ENCODE results near the gene TRAP1. TPM values are rescaled to one million over a fixed set of nuclear protein-coding genes. Genes with fewer than 3 reads are reported as not detected.

Gene TRAP1
- total and polyA plus RNA-seq, 2 experiments from 2014 or later, result 143 to 228 TPM

DNA sequence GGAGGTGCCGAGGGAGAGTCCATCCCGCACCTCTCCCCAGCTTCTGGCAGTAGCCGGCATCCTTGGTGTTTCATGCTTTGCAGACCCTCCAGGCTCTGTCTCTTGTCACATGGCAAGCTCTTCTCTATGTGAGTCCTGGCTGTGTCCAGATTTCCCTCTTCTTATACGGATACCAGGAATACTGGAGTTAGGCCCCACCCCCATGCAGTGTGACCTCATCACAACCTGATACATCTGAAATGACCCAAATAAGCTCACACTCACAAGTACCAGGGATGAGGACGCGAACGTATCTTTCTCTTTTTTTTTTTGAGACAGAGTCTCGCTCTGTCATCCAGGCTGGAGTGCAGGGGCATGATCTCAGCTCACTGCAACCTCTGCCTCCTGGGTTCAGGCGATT is 23.3 kb downstream of the TRAP1 start (continued):
- TF ChIP-seq, protein P1, sequence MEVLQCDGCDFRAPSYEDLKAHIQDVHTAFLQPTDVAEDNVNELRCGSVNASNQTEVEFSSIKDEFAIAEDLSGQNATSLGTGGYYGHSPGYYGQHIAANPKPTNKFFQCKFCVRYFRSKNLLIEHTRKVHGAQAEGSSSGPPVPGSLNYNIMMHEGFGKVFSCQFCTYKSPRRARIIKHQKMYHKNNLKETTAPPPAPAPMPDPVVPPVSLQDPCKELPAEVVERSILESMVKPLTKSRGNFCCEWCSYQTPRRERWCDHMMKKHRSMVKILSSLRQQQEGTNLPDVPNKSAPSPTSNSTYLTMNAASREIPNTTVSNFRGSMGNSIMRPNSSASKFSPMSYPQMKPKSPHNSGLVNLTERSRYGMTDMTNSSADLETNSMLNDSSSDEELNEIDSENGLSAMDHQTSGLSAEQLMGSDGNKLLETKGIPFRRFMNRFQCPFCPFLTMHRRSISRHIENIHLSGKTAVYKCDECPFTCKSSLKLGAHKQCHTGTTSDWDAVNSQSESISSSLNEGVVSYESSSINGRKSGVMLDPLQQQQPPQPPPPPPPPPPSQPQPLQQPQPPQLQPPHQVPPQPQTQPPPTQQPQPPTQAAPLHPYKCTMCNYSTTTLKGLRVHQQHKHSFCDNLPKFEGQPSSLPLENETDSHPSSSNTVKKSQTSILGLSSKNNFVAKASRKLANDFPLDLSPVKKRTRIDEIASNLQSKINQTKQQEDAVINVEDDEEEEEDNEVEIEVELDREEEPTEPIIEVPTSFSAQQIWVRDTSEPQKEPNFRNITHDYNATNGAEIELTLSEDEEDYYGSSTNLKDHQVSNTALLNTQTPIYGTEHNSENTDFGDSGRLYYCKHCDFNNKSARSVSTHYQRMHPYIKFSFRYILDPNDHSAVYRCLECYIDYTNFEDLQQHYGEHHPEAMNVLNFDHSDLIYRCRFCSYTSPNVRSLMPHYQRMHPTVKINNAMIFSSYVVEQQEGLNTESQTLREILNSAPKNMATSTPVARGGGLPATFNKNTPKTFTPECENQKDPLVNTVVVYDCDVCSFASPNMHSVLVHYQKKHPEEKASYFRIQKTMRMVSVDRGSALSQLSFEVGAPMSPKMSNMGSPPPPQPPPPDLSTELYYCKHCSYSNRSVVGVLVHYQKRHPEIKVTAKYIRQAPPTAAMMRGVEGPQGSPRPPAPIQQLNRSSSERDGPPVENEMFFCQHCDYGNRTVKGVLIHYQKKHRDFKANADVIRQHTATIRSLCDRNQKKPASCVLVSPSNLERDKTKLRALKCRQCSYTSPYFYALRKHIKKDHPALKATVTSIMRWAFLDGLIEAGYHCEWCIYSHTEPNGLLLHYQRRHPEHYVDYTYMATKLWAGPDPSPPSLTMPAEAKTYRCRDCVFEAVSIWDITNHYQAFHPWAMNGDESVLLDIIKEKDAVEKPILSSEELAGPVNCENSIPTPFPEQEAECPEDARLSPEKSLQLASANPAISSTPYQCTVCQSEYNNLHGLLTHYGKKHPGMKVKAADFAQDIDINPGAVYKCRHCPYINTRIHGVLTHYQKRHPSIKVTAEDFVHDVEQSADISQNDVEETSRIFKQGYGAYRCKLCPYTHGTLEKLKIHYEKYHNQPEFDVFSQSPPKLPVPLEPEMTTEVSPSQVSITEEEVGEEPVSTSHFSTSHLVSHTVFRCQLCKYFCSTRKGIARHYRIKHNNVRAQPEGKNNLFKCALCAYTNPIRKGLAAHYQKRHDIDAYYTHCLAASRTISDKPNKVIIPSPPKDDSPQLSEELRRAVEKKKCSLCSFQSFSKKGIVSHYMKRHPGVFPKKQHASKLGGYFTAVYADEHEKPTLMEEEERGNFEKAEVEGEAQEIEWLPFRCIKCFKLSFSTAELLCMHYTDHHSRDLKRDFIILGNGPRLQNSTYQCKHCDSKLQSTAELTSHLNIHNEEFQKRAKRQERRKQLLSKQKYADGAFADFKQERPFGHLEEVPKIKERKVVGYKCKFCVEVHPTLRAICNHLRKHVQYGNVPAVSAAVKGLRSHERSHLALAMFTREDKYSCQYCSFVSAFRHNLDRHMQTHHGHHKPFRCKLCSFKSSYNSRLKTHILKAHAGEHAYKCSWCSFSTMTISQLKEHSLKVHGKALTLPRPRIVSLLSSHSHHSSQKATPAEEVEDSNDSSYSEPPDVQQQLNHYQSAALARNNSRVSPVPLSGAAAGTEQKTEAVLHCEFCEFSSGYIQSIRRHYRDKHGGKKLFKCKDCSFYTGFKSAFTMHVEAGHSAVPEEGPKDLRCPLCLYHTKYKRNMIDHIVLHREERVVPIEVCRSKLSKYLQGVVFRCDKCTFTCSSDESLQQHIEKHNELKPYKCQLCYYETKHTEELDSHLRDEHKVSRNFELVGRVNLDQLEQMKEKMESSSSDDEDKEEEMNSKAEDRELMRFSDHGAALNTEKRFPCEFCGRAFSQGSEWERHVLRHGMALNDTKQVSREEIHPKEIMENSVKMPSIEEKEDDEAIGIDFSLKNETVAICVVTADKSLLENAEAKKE (CRISPR knock-in tag; IDR thresholded peaks at IDR 0.05), result no peak

DNA sequence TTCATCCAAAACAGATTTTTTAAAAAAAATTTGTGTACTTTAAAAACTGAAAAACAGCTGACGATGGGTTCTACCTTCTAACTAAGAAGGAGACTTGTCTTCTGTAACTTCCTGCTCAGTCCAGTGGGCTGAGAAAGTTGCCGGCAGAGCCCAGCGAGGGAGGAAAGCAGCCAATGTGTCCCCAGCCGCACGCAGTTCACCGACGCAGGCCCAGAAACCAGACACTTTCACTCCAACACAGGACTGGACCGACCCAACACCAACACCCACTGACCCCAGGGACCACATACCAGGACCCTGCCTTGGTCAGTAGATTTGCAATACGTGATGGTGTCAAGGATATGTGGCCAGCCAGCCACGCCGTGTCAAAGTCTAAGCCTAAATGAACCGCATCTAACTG is 25.6 kb downstream of the TRAP1 start:
- H2AFZ ChIP-seq, result no peak overlapping the region
- TF ChIP-seq, protein P1 (CRISPR knock-in tag; IDR thresholded peaks at IDR 0.05), result no peak
- TF ChIP-seq, protein P2, sequence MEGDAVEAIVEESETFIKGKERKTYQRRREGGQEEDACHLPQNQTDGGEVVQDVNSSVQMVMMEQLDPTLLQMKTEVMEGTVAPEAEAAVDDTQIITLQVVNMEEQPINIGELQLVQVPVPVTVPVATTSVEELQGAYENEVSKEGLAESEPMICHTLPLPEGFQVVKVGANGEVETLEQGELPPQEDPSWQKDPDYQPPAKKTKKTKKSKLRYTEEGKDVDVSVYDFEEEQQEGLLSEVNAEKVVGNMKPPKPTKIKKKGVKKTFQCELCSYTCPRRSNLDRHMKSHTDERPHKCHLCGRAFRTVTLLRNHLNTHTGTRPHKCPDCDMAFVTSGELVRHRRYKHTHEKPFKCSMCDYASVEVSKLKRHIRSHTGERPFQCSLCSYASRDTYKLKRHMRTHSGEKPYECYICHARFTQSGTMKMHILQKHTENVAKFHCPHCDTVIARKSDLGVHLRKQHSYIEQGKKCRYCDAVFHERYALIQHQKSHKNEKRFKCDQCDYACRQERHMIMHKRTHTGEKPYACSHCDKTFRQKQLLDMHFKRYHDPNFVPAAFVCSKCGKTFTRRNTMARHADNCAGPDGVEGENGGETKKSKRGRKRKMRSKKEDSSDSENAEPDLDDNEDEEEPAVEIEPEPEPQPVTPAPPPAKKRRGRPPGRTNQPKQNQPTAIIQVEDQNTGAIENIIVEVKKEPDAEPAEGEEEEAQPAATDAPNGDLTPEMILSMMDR (conservative IDR thresholded peaks at IDR 0.05; ENCODE audit: low read depth in 2 of 2), result no peak
- no peak for TF ChIP-seq STAT1 (IDR thresholded peaks at IDR 0.05; ENCODE audit: unreplicated experiment)
- TF ChIP-seq POLR2AphosphoS5 (IDR thresholded peaks at IDR 0.05; ENCODE audit: low read depth), result no peak
- peaks cover 15% of the 10 kb centered on the region for H3K36me3 ChIP-seq (ENCODE audit: insufficient read depth)
- H3K27ac ChIP-seq (ENCODE audit: low read depth), result no peak overlapping the region
- peaks cover 52% of the 10 kb centered on the region for H3K36me3 Mint-ChIP-seq (ENCODE audit: low read depth)
- no peaks in the 10 kb centered on the region for H3K9me2 ChIP-seq (ENCODE audit: insufficient read depth)
- peaks cover 12% of the 10 kb centered on the region for H3K4me1 Mint-ChIP-seq
- H3K79me2 ChIP-seq (replicated peaks; ENCODE audit: insufficient read depth), result peaks cover 59% of the 10 kb centered on the region
- peaks cover 12% of the 10 kb centered on the region; the same call in 1 of the 2 replicates for H3F3A ChIP-seq (replicated peaks; ENCODE audit: low read depth)
- H3K4me1 ChIP-seq (ENCODE audit: insufficient read depth), result no peaks in the 10 kb centered on the region
- H3K27ac Mint-ChIP-seq, result no peak overlapping the region
- no peaks in the 10 kb centered on the region for H3K27me3 ChIP-seq (ENCODE audit: insufficient read depth)
- no peak overlapping the region for H3K4me3 ChIP-seq
- peaks cover 7% of the 10 kb centered on the region for H3K27me3 Mint-ChIP-seq (ENCODE audit: insufficient read depth, low read depth, poor library complexity)
- H4K20me1 ChIP-seq (replicated peaks; ENCODE audit: insufficient read depth), result peaks cover 24% of the 10 kb centered on the region
- H3K9me3 Mint-ChIP-seq, result no peaks in the 10 kb centered on the region
- no peak for DNase-seq (ENCODE audit: low spot score)
- no peak for ATAC-seq
- no peak overlapping the region for H3K4me3 Mint-ChIP-seq
- no peak overlapping the region for H3K4me2 ChIP-seq
